Fibroblast of the aortic adventitia (primary cell): ENCODE results near the gene FABP6. TPM values are rescaled to one million over a fixed set of nuclear protein-coding genes. Genes with fewer than 3 reads are reported as not detected.

Experiments used
- DNase-seq: peaks from one replicate; pipeline ENCODE4 v3.0.0-alpha.2; 2010; ENCODE audit warnings: low read depth
- H3K4me3 ChIP-seq: 2 replicates; pipeline ENCODE4 v1.5.1; 2011; ENCODE audit warnings: low read depth, mild to moderate bottlenecking, control low read depth, low read length, moderate library complexity
- CTCF ChIP-seq: IDR thresholded peaks from 2 replicates; pipeline ENCODE4 v1.5.1; 2011; ENCODE audit warnings: mild to moderate bottlenecking, low read length, control low read depth, inconsistent platforms; ENCODE audit not compliant: insufficient read depth
- total RNA-seq: library from RNA; depleted of rRNA; stranded (reverse); fragments of >200 nt; gene quantifications from 2 replicates; pipeline ENCODE4 v1.2.3, GENCODE V29; 2012; ENCODE audit warnings: low replicate concordance

Gene FABP6
- total RNA-seq, 1 donor = not detected

- H3K4me3 ChIP-seq = peak overlapping the region; percentile 17
- no peak for DNase-seq
- TF ChIP-seq CTCF = no peak
Measured at GRCh38 chr5:160198841-160199409, 30.4 kb upstream of the FABP6 start.

- peak overlapping the region; percentile 58 for H3K4me3 ChIP-seq
- peak; percentile 44 for DNase-seq
- peak; percentile 51 for TF ChIP-seq CTCF
Measured at GRCh38 chr5:160199410-160199911, 29.8 kb upstream of the FABP6 start.

GRCh38 chr5:160207061-160207460 lies 22.2 kb upstream of the FABP6 start:
- H3K4me3 ChIP-seq = no peak overlapping the region
- DNase-seq = no peak
- no peak for TF ChIP-seq CTCF

GRCh38 chr5:160209917-160210316 lies 19.4 kb upstream of the FABP6 start:
- TF ChIP-seq CTCF = no peak
- H3K4me3 ChIP-seq = no peak overlapping the region
- no peak for DNase-seq

GRCh38 chr5:160210606-160211005 lies 18.7 kb upstream of the FABP6 start:
- no peak overlapping the region for H3K4me3 ChIP-seq
- TF ChIP-seq CTCF = no peak
- DNase-seq = no peak

GRCh38 chr5:160211352-160211751 lies 18.0 kb upstream of the FABP6 start:
- no peak for DNase-seq
- no peak for TF ChIP-seq CTCF
- no peak overlapping the region for H3K4me3 ChIP-seq

GRCh38 chr5:160213537-160213936 lies 15.8 kb upstream of the FABP6 start:
- TF ChIP-seq CTCF = no peak
- no peak overlapping the region for H3K4me3 ChIP-seq
- DNase-seq = no peak
